GM12875 (cell line): Measurements from ENCODE around the gene MGAT4A.

Experiments
- H3K4me3 ChIP-seq: one replicate; pipeline ENCODE4 v1.5.1; 2011; ENCODE audit warnings: low read depth, low read length, control low read depth
- CTCF ChIP-seq: IDR thresholded peaks from 2 replicates; pipeline ENCODE4 v1.5.1; 2011; ENCODE audit warnings: low read depth, mild to moderate bottlenecking, control low read depth, inconsistent platforms, low read length, moderate library complexity, borderline replicate concordance; ENCODE audit not compliant: insufficient read depth

MGAT4A gene

GRCh38 chr2:98592565-98592964 lies 138.4 kb downstream of the MGAT4A start:
- TF ChIP-seq CTCF = no peak

DNA sequence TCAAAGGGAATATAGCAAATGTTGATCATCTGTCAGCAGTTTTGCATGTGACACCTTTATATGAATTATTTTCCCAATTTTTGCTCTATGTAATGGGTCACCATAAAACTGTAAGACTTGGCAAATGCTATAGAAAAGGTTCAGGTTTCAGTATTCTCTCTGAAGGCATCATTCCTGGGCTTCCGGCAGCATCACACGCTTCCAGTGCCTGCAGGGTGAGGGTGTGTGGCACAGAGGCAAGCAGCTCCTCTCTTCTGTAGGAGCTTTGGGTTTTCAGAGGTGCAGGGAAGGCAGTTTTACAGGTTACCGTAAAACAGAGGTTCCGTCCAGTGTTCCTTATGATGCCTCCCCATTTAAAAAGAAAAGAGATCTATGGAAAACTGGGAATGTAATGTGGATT lies 141.4 kb downstream of the MGAT4A start:
- no peak for TF ChIP-seq CTCF
- no peak overlapping the region for H3K4me3 ChIP-seq

More at GRCh38 chr2:98592565-98592964, 138.4 kb downstream of the MGAT4A start:
- H3K4me3 ChIP-seq = no peak overlapping the region

DNA sequence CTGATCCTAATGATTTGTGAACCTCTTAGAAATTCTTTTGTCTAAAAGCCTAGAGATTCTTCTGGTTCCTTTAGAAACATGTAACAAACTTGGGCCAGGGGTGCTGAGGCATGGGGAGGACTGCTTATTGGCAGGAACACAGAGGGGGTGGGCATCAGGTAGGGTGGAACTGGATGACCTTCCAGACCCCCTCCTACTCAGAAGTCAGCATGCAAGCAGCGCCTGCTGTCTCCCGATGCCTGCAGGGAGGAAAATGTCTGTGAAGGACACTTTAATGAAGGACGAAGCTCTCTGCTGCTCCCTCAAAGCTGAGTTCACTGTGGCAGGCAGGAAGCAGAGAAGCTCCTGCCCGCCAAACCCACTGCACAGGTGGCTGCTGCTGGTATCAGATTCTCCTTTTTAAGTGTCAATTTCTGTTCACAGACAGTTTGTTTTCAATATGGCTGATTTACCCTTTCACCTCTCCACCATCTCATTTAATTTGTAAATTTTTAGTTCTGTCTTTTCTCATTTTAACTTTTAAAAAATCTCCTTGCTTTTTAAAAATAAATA lies 142.0 kb downstream of the MGAT4A start:
- no peak for TF ChIP-seq CTCF
- H3K4me3 ChIP-seq = no peak overlapping the region

DNA sequence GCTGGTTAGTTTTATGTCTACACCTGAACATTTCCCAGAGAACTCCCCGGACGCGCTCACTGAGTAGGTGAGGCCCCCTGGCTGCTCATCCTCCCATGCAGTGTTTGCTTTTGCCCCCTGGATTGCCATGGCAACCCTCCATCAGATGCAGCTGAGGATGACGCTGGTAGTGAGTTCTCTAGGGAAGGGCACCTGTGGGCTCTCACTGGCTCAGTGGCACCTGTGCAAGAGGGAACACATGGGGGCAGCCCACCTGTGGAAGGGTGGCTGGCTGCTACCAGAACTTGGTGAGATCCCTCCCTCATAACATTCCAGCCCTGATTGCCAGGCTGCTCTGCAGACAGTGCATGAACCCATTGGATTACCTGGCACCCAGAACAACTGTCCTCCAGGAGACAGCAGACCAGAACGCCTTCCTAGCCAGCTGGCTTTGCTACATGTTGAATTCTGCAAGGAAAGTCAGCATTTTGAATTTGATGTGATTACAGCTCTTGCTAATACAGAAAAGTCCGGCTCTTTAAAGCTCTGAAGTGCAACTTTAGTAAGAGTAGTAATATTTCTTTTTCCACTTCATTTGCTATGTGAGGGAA lies 144.3 kb downstream of the MGAT4A start:
- H3K4me3 ChIP-seq = no peak overlapping the region
- TF ChIP-seq CTCF = no peak

DNA sequence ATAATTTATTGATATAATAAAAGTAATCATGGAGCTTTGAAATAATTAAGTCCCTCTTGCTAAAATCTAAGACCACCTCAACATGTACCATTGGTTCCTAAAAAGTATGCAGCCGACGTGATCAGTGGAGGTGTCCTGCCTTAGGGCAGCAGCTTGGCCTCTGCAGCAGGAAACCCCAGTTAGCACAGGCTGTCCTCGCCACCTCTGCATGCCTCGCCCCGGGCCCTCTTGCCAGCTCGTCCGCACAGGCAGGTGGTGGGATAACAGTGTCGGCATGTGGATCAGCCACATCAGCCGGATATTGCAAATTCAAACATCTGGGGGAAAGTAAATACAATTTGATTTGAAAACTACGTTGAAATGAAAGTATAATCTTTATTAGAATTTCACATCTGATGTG lies 145.5 kb downstream of the MGAT4A start:
- H3K4me3 ChIP-seq = no peak overlapping the region
- no peak for TF ChIP-seq CTCF

GRCh38 chr2:98583816-98584618 lies 146.9 kb downstream of the MGAT4A start:
- TF ChIP-seq CTCF = no peak
- H3K4me3 ChIP-seq = no peak overlapping the region

- TF ChIP-seq CTCF = no peak
- H3K4me3 ChIP-seq = no peak overlapping the region
These were observed 147.7 kb downstream of the MGAT4A start for GRCh38 chr2:98583276-98583675.
